Neural cell (in vitro differentiated cells): Measurements from ENCODE around the gene MYOM1.

ENCODE experiments used
- CTCF ChIP-seq: fragments of 450-650 bp; IDR thresholded peaks from 2 replicates; pipeline ENCODE4 v1.5.1; 2014; ENCODE audit warnings: antibody characterized with exemption, mild to moderate bottlenecking, moderate library complexity; ENCODE audit not compliant: poor library complexity, severe bottlenecking
- EZH2 ChIP-seq: fragments of 200-600, 300-800 bp; shearing (Covaris generic), sonication (generic); IDR thresholded peaks from 2 replicates; pipeline ENCODE4 v1.6.1; 2014; ENCODE audit warnings: antibody characterized with exemption, low read length, borderline replicate concordance, mild to moderate bottlenecking; ENCODE audit not compliant: insufficient read depth, poor library complexity, severe bottlenecking
- REST ChIP-seq: IDR thresholded peaks from 2 replicates; pipeline ENCODE4 v1.6.1; 2012; ENCODE audit warnings: borderline replicate concordance

GRCh38 chr18:3171631-3172030 is 48.1 kb downstream of the MYOM1 start:
- TF ChIP-seq EZH2 = no peak
- TF ChIP-seq CTCF = no peak
- TF ChIP-seq REST = no peak
